Left lung (tissue), 10 donors: ENCODE data around the gene PVALB. TPM values are rescaled to one million over a fixed set of nuclear protein-coding genes. Genes with fewer than 3 reads are reported as not detected.
"Not testable (repeated sequence)": the region's sequence is repeated elsewhere in the genome, so short reads cannot be mapped to it uniquely, and the experiment has no call there.

Experiments
- ATAC-seq: fragments of 200-7000 bp; cut with Tn5 transposase; one replicate; pipeline ENCODE4 v1.9.1; 2020; ENCODE audit warnings: moderate library complexity
- DNase-seq, 4 donors: peaks; one replicate each; pipeline ENCODE4 v3.0.0-alpha.2; 2013 to 2020
- H3K27ac ChIP-seq, 2 donors: fragments of 200-600 bp; sonication (generic) in 1 of 2; one replicate each; pipeline versions ENCODE4 v1.5.0 to v1.8.0; 2020 to 2021
- H3K27me3 ChIP-seq, 2 donors: fragments of 200-600 bp; sonication (generic) in 1 of 2; one replicate each; pipeline versions ENCODE4 v1.5.0 to v1.8.0; 2020 to 2021
- H3K36me3 ChIP-seq, 2 donors: fragments of 200-600 bp; sonication (generic) in 1 of 2; one replicate each; pipeline versions ENCODE4 v1.5.0 to v1.8.0; 2020 to 2021
- H3K4me1 ChIP-seq, 2 donors: fragments of 200-600 bp; one replicate each; pipeline ENCODE4 v1.8.0; 2021
- H3K4me3 ChIP-seq, 2 donors: fragments of 200-600 bp; sonication (generic) in 1 of 2; one replicate each; pipeline versions ENCODE4 v1.5.0 to v1.8.0; 2020 to 2021; ENCODE audit warnings: mild to moderate bottlenecking in 1 of 2
- H3K9me3 ChIP-seq, 2 donors: fragments of 200-600 bp; sonication (generic) in 1 of 2; one replicate each; pipeline versions ENCODE4 v1.5.0 to v1.8.0; 2020 to 2021
- CTCF ChIP-seq, 2 donors: fragments of 200-600 bp; sonication (generic) in 1 of 2; IDR thresholded peaks; one replicate each; pipeline versions ENCODE4 v1.5.0 to v1.8.0; 2021; ENCODE audit warnings: antibody characterized with exemption in 2 of 2
- intact Hi-C, 2 donors: fragments of 100-400 bp; cut with DNase I; formaldehyde crosslinking; loops; one replicate each; pipeline versions ENCODE4 v1.11.2 to v1.14.2; 2022
- polyA plus RNA-seq, 6 donors: library from polyadenylated mRNA; unstranded; fragments of 120-200 nt; gene quantifications; one replicate each; pipeline ENCODE4 v1.2.1, GENCODE V29; 2013; ENCODE audit not compliant: insufficient read length in 6 of 6
- total RNA-seq, 2 donors: library from RNA; stranded (reverse); fragmentation: NEBNext Ultra II Directional; extraction: Animal tissue kit (Norgen Biotek cat#: 25700); gene quantifications; one replicate each; pipeline ENCODE4 v1.2.1, GENCODE V29; 2021
- donor health status: DM: no; HTN: yes; CAD: no.
- donor health status: DM: no; HTN: no; CAD: no.

Gene PVALB
- total and polyA plus RNA-seq, 8 donors = 0.30 to 0.76 (median 0.55) TPM; not detected in 4

DNA sequence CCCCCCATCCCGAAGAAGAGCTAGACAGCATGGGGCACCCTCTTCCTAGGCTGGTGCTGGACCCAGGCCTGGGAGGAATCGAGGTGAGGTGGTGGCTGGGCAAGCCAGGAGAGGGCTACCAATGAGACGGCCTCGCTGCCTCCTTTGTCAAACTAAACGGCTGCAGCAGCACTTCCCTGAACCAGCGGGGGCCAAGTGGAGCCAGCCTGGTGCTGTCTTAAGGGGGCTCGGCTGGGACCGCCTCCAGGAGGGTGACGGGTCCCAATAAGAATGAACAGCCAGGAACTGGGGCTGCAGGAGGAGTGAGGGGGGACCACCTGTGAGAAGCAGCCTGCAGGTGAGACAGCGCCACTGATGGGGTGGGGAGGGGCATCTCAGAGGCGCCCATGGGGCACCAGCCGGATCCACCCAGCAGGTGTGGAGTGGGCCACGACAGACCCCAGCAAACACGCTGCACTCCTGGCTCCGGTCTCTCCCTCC lies 58.0 kb downstream of the PVALB start:
- TF ChIP-seq CTCF (IDR thresholded peaks at IDR 0.05) = no peak
- peaks cover 0 to 32% of the 10 kb centered on the region in 2 donors for H3K27me3 ChIP-seq
- DNase-seq (peak in 1 of 4 donors; percentile 21), ATAC-seq (no peak)
- H3K27ac ChIP-seq = no peak overlapping the region
- no peaks in the 10 kb centered on the region for H3K9me3 ChIP-seq
- no peak overlapping the region for H3K4me3 ChIP-seq
- H3K36me3 ChIP-seq = peaks cover 0 to 5% of the 10 kb centered on the region in 2 donors
- intact Hi-C loops = no loop called here
- peaks cover 0 to 4% of the 10 kb centered on the region in 2 donors for H3K4me1 ChIP-seq

DNA sequence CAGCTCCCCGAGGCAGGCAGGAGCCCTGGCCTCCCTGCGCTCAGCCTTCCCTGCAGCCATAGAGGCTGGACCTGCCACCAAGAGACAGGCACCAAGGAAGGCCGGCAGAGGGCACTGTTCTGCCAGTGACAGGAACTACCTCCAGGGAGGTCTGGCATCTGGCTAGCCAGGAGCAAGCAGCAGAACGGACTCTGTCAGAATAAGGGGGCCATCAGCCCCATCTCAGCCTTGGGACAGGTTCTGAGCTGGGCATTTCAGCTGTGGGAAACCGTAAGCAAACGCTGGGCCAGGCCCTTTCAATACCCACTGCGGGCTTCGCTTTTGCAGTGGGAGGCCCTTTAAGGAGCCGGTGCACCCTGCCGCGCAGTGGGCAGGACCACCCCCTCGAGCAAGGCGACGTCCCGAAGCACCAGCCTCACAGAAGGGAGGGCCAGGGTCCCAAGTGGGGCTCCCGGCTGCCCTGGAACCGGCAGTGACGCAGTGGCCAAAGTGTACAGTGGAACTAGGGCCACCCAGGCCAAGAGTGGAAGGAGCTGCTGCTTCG lies 59.1 kb downstream of the PVALB start:
- H3K4me3 ChIP-seq = no peak overlapping the region
- peak; percentile 67 to 90 for TF ChIP-seq CTCF (IDR thresholded peaks at IDR 0.05)
- peaks cover 0 to 5% of the 10 kb centered on the region in 2 donors for H3K36me3 ChIP-seq
- DNase-seq (peak in 3 of 4 donors; percentile 59 to 92 (median 79)), ATAC-seq (peak; percentile 92)
- no peaks in the 10 kb centered on the region for H3K9me3 ChIP-seq
- no peak overlapping the region for H3K27ac ChIP-seq
- H3K4me1 ChIP-seq = peaks cover 0 to 4% of the 10 kb centered on the region in 2 donors
- peaks cover 7 to 43% of the 10 kb centered on the region in 2 donors for H3K27me3 ChIP-seq
- intact Hi-C loops = no loop called here

DNA sequence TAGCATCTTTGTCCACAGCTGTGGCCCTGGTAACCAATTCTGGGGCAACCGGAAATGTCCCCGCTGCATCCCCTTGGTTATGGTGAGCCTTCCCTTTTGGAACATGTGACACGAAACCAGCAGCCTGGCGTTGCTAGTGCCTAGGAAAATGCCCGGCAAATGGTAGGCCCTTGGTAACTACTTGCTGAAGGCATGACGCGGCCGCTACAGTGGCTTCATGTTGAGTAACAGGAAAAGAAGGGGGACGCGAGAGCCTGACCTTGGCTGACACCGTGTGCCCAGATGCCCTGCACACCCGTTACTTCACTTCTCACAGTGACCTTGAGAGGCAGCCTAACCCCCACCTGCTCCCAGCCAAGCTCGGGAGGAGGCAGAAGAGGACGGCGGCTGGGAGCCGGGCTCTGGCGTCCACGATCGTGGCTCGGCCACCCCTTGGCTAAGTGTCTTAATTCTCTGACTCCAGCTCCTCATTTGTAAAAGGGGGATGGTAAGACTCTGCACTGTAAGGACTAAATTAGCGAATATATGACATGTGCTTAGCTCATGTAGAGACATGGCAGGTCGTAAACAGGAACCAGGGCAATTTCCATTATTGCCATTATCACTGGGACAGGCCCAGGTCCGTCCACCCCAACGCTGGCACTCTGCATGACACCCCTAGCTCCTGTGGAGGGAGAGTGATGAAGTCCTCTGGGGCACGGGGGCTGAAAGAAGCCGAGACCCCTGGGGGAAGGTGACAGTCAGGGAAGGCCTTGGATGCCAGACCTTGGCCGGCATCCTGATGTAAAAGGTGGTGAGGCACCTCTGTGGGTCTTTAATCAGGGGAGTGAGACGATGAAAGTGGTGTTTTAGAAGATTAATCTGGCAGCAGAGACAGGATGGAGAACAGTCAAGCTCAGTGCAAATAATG lies 59.8 kb downstream of the PVALB start:
- DNase-seq = peak in 1 of 4 donors; percentile 25
- intact Hi-C loops = no loop called here
- peaks cover 0 to 4% of the 10 kb centered on the region in 2 donors for H3K4me1 ChIP-seq
- H3K27me3 ChIP-seq = peaks cover 7 to 50% of the 10 kb centered on the region in 2 donors
- peaks cover 0 to 1% of the 10 kb centered on the region in 2 donors for H3K36me3 ChIP-seq
- ATAC-seq = no peak
- no peak for TF ChIP-seq CTCF (IDR thresholded peaks at IDR 0.05)
- H3K4me3 ChIP-seq = no peak overlapping the region
- no peak overlapping the region for H3K27ac ChIP-seq
- no peaks in the 10 kb centered on the region for H3K9me3 ChIP-seq

- no peak for ATAC-seq
- Histone ChIP-seq H3K27me3 (peaks cover 7 to 53% of the 10 kb centered on the region in 2 donors), H3K4me3 (no peak overlapping the region), H3K4me1 (peaks cover 0 to 4% of the 10 kb centered on the region in 2 donors), H3K36me3 (no peaks in the 10 kb centered on the region), H3K27ac (no peak overlapping the region), H3K9me3 (no peaks in the 10 kb centered on the region)
- no peak for TF ChIP-seq CTCF (IDR thresholded peaks at IDR 0.05)
- intact Hi-C loops = no loop called here
- DNase-seq = peak in 1 of 4 donors; percentile 32
Measured at GRCh38 chr22:36756031-36756430, 60.8 kb downstream of the PVALB start.

- Histone ChIP-seq H3K36me3 (no peaks in the 10 kb centered on the region), H3K9me3 (no peaks in the 10 kb centered on the region), H3K27ac (no peak overlapping the region), H3K27me3 (peaks cover 7 to 53% of the 10 kb centered on the region in 2 donors), H3K4me1 (peaks cover 0 to 4% of the 10 kb centered on the region in 2 donors), H3K4me3 (no peak overlapping the region)
- ATAC-seq (no peak), DNase-seq (peak in 1 of 4 donors; percentile 7)
- intact Hi-C loops = no loop called here
- TF ChIP-seq CTCF (IDR thresholded peaks at IDR 0.05) = no peak
Measured at GRCh38 chr22:36755316-36755715, 61.5 kb downstream of the PVALB start.

DNA sequence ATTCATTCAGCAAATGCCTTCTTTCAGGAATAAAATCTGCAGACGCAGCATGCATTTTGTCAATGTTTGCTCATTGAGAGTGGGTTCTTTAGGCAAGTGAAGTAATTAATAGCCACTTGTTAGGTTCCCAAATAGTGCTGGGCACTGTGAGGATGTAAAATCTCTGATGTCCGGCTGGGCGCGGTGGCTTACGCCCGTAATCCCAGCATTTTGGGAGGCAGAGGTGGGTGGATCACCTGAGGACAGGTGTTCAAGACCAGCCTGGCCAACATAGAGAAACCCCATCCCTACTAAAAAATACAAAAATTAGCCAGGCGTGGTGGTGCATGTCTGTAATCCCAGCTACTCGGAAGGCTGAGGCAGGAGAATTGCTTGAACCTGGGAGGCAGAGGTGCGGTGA lies 62.0 kb downstream of the PVALB start:
- H3K4me3 ChIP-seq, intact Hi-C loops, H3K27ac ChIP-seq, H3K4me1 ChIP-seq, DNase-seq, ATAC-seq, H3K36me3 ChIP-seq, H3K9me3 ChIP-seq: not testable (repeated sequence)
- peaks cover 7 to 53% of the 10 kb centered on the region in 2 donors for H3K27me3 ChIP-seq
